Bronchial epithelial cell (primary cell): ENCODE measurements around the gene APPL2. TPM values are rescaled to one million over a fixed set of nuclear protein-coding genes. Genes with fewer than 3 reads are reported as not detected.
A peak's percentile ranks its signal among the peaks of the same experiment; 100 is the strongest.
"Not testable (repeated sequence)": the region's sequence is repeated elsewhere in the genome, so short reads cannot be mapped to it uniquely, and the experiment has no call there.

Experiments
- DNase-seq: peaks from one replicate; pipeline ENCODE4 v3.0.0-alpha.2; 2010; ENCODE audit warnings: low read depth
- FAIRE-seq: peaks from 2 replicates; lab custom pipeline; 2011; peaks lifted over from hg19 to GRCh38; lab: Jason Lieb, UNC
- H3K27me3 ChIP-seq: 2 replicates; pipeline ENCODE4 v1.5.1; 2011; ENCODE audit warnings: low read length; ENCODE audit not compliant: control insufficient read depth, insufficient read depth
- H3K36me3 ChIP-seq: 2 replicates; pipeline ENCODE4 v1.5.1; 2011; ENCODE audit warnings: low read length; ENCODE audit not compliant: control insufficient read depth, insufficient read depth
- H3K4me3 ChIP-seq: 2 replicates; pipeline ENCODE4 v1.5.1; 2011; ENCODE audit warnings: mild to moderate bottlenecking, low read depth, low read length, control low read depth
- CTCF ChIP-seq: IDR thresholded peaks from 2 replicates; pipeline ENCODE4 v1.5.1; 2011; ENCODE audit warnings: mild to moderate bottlenecking, moderate library complexity, low read length, control low read depth, inconsistent platforms; ENCODE audit not compliant: insufficient read depth, severe bottlenecking
- total RNA-seq: library from RNA; depleted of rRNA; stranded (reverse); fragments of >200 nt; gene quantifications from 2 replicates; pipeline ENCODE4 v1.2.1, GENCODE V29; 2014

The APPL2 gene
- total RNA-seq, 1 donor from 2014 or later = 23.2 TPM

- H3K4me3 ChIP-seq = no peak overlapping the region
- TF ChIP-seq CTCF = no peak
- H3K36me3 ChIP-seq = peaks cover 3% of the 10 kb centered on the region
- DNase-seq (no peak), FAIRE-seq (peak; percentile 90)
- H3K27me3 ChIP-seq = no peaks in the 10 kb centered on the region
Observed at GRCh38 chr12:105198961-105199360, 37.0 kb downstream of the APPL2 start.

- no peak for TF ChIP-seq CTCF
- no peaks in the 10 kb centered on the region for H3K27me3 ChIP-seq
- DNase-seq (no peak), FAIRE-seq (no peak)
- H3K4me3 ChIP-seq = no peak overlapping the region
- peaks cover 1% of the 10 kb centered on the region for H3K36me3 ChIP-seq
Observed at GRCh38 chr12:105196090-105196489, 39.9 kb downstream of the APPL2 start.

- peaks cover 1% of the 10 kb centered on the region for H3K36me3 ChIP-seq
- H3K4me3 ChIP-seq = no peak overlapping the region
- no peaks in the 10 kb centered on the region for H3K27me3 ChIP-seq
- peak; percentile 40 for FAIRE-seq
- no peak for DNase-seq
- TF ChIP-seq CTCF = no peak
Observed at GRCh38 chr12:105194947-105195346, 41.0 kb downstream of the APPL2 start.

GRCh38 chr12:105192624-105193225 lies 43.2 kb downstream of the APPL2 start:
- DNase-seq = no peak
- no peak for TF ChIP-seq CTCF
- no peak for FAIRE-seq
- Histone ChIP-seq H3K27me3 (no peaks in the 10 kb centered on the region), H3K36me3 (peaks cover 1% of the 10 kb centered on the region), H3K4me3 (no peak overlapping the region)

- no peak for FAIRE-seq
- peaks cover 1% of the 10 kb centered on the region for H3K36me3 ChIP-seq
- no peaks in the 10 kb centered on the region for H3K27me3 ChIP-seq
- no peak overlapping the region for H3K4me3 ChIP-seq
- TF ChIP-seq CTCF = no peak
- DNase-seq = no peak
Observed at GRCh38 chr12:105190530-105190929, 45.4 kb downstream of the APPL2 start.

- FAIRE-seq (no peak), DNase-seq (no peak)
- no peak overlapping the region for H3K4me3 ChIP-seq
- no peaks in the 10 kb centered on the region for H3K27me3 ChIP-seq
- peaks cover 1% of the 10 kb centered on the region for H3K36me3 ChIP-seq
- TF ChIP-seq CTCF = no peak
Observed at GRCh38 chr12:105189293-105189692, 46.7 kb downstream of the APPL2 start.

GRCh38 chr12:105183976-105184375 lies 52.0 kb downstream of the APPL2 start:
- DNase-seq = peak; percentile 10
- FAIRE-seq, H3K4me3 ChIP-seq, H3K36me3 ChIP-seq, H3K27me3 ChIP-seq: not testable (repeated sequence)

GRCh38 chr12:105183406-105183805 lies 52.6 kb downstream of the APPL2 start:
- not testable (repeated sequence) for H3K27me3 ChIP-seq, FAIRE-seq, DNase-seq, H3K36me3 ChIP-seq, H3K4me3 ChIP-seq
